ENCODE data around the gene ABCA13. TPM values are rescaled to one million over a fixed set of nuclear protein-coding genes. Genes with fewer than 3 reads are reported as not detected.

ABCA13 gene
- total and polyA plus RNA-seq, 7 experiments from 2014 or later = 0.11 to 0.42 TPM; not detected in 5

DNA sequence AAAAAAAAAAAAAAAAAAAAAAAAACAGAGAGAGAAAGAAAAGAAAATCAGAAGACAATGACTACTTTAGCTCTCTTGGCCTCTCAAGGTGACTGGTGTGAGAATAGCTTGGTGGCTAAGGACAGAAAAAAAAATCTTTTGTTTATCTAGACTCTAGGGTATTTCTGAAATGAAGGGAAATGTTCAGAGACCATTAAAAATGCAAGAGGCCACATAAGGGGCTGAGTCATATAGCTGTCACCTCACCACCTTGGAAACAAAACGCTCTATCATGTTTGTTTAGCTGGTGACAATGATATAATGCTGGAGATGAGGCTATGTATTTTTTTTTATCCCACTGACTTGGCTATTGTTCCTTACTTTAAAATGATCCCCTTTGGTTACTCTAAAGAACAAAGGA is 466.1 kb downstream of the ABCA13 start:
- Mint-ChIP-seq H3K36me3 (no peaks in the 10 kb centered on the region), H3K27ac (no peak overlapping the region), H3K27me3 (no peaks in the 10 kb centered on the region), H3K4me3 (no peak overlapping the region), H3K9me3 (peaks cover 0 to 5% (median 0%) of the 10 kb centered on the region in 11 donors), H3K4me1 (peaks cover 0 to 21% (median 0%) of the 10 kb centered on the region in 7 donors)
- H3K9me3 ChIP-seq (ENCODE audit: control insufficient read depth in 2 of 3, low read length in 3 of 3) = no peaks in the 10 kb centered on the region
- ChIA-PET CTCF (no interaction called here), POLR2A (no interaction called here)
- no peaks in the 10 kb centered on the region for H3K27me3 ChIP-seq (ENCODE audit: control insufficient read depth in 2 of 2, insufficient read depth in 2 of 2, low read length in 2 of 2)
- DNase-seq (no peak), ATAC-seq (no peak)
- no peaks in the 10 kb centered on the region for H3K36me3 ChIP-seq (ENCODE audit: control insufficient read depth in 2 of 3, insufficient read depth in 3 of 3, low read length in 3 of 3)
- H3K4me3 ChIP-seq (ENCODE audit: low read length) = no peak overlapping the region
- no peaks in the 10 kb centered on the region for H3K4me1 ChIP-seq (ENCODE audit: control insufficient read depth in 2 of 2, insufficient read depth in 2 of 2, low read length in 2 of 2)
- H3K27ac ChIP-seq (ENCODE audit: low read depth, low read length) = no peak overlapping the region
- intact Hi-C loops (cut with micrococcal nuclease) = no loop called here

DNA sequence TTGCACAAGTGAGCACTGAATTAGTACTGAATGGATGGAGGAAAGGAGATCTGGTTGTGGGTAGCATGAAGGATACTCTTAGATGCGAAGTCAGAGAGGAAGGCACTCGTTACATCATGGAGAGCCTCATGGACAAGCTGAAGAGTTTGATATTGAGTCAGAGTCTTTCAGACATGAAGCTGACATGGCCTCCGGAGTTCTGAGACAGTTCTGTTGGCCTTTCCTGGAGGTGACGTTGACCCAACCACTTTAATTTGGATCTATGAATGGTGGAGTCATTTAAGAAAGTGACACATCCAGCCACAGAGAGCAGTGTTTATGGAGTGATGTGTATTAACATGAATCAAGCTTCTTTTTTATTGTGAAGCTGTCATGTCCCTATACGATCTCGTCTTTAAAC is 466.8 kb downstream of the ABCA13 start:
- POLR2A ChIA-PET = no interaction called here

GRCh38 chr7:48643431-48644013 is 472.3 kb downstream of the ABCA13 start:
- Mint-ChIP-seq H3K27me3 (no peaks in the 10 kb centered on the region), H3K4me3 (no peak overlapping the region), H3K27ac (no peak overlapping the region), H3K9me3 (no peaks in the 10 kb centered on the region), H3K36me3 (no peaks in the 10 kb centered on the region), H3K4me1 (no peaks in the 10 kb centered on the region)
- H3K4me1 ChIP-seq (ENCODE audit: control insufficient read depth in 2 of 2, insufficient read depth in 2 of 2, low read length in 2 of 2) = no peaks in the 10 kb centered on the region
- POLR2A ChIA-PET = no interaction called here
- ATAC-seq (no peak), DNase-seq (no peak)
- intact Hi-C loops (cut with micrococcal nuclease) = no loop called here
- no peaks in the 10 kb centered on the region for H3K9me3 ChIP-seq (ENCODE audit: control insufficient read depth in 2 of 3, low read length in 3 of 3)
- H3K27me3 ChIP-seq (ENCODE audit: control insufficient read depth in 2 of 2, insufficient read depth in 2 of 2, low read length in 2 of 2) = no peaks in the 10 kb centered on the region
- H3K4me3 ChIP-seq (ENCODE audit: low read length) = no peak overlapping the region
- no peaks in the 10 kb centered on the region for H3K36me3 ChIP-seq (ENCODE audit: control insufficient read depth in 2 of 3, insufficient read depth in 3 of 3, low read length in 3 of 3)
- no peak overlapping the region for H3K27ac ChIP-seq (ENCODE audit: low read depth, low read length)
- CTCF ChIA-PET = no interaction called here

More for the DNA sequence above, 466.8 kb downstream of the ABCA13 start:
- H3K9me3 ChIP-seq (ENCODE audit: control insufficient read depth in 2 of 3, low read length in 3 of 3) = no peaks in the 10 kb centered on the region
- Mint-ChIP-seq H3K27me3 (no peaks in the 10 kb centered on the region), H3K36me3 (no peaks in the 10 kb centered on the region), H3K9me3 (peaks cover 0 to 5% (median 0%) of the 10 kb centered on the region in 11 donors), H3K27ac (no peak overlapping the region), H3K4me1 (peaks cover 0 to 21% (median 0%) of the 10 kb centered on the region in 7 donors), H3K4me3 (no peak overlapping the region)
- no peaks in the 10 kb centered on the region for H3K27me3 ChIP-seq (ENCODE audit: control insufficient read depth in 2 of 2, insufficient read depth in 2 of 2, low read length in 2 of 2)
- no peaks in the 10 kb centered on the region for H3K36me3 ChIP-seq (ENCODE audit: control insufficient read depth in 2 of 3, insufficient read depth in 3 of 3, low read length in 3 of 3)
- CTCF ChIA-PET = no interaction called here
- intact Hi-C loops (cut with micrococcal nuclease) = no loop called here
- no peak for DNase-seq
- no peak for ATAC-seq
- H3K4me3 ChIP-seq (ENCODE audit: low read length) = no peak overlapping the region
- H3K4me1 ChIP-seq (ENCODE audit: control insufficient read depth in 2 of 2, insufficient read depth in 2 of 2, low read length in 2 of 2) = no peaks in the 10 kb centered on the region
- H3K27ac ChIP-seq (ENCODE audit: low read depth, low read length) = no peak overlapping the region

GRCh38 chr7:48658138-48658537 is 486.9 kb downstream of the ABCA13 start:
- ChIA-PET CTCF (no interaction called here), POLR2A (no interaction called here)
- Mint-ChIP-seq H3K9me3 (peaks cover 0 to 19% (median 4%) of the 10 kb centered on the region in 11 donors), H3K27ac (no peak overlapping the region), H3K4me3 (no peak overlapping the region), H3K27me3 (no peaks in the 10 kb centered on the region), H3K4me1 (no peaks in the 10 kb centered on the region), H3K36me3 (no peaks in the 10 kb centered on the region)
- intact Hi-C loops (cut with micrococcal nuclease) = no loop called here
- H3K27ac ChIP-seq (ENCODE audit: low read depth, low read length) = no peak overlapping the region
- no peak overlapping the region for H3K4me3 ChIP-seq (ENCODE audit: low read length)
- DNase-seq = no peak
- no peaks in the 10 kb centered on the region for H3K9me3 ChIP-seq (ENCODE audit: control insufficient read depth in 2 of 3, low read length in 3 of 3)
- ATAC-seq = no peak
- H3K36me3 ChIP-seq (ENCODE audit: control insufficient read depth in 2 of 3, insufficient read depth in 3 of 3, low read length in 3 of 3) = no peaks in the 10 kb centered on the region
- no peaks in the 10 kb centered on the region for H3K4me1 ChIP-seq (ENCODE audit: control insufficient read depth in 2 of 2, insufficient read depth in 2 of 2, low read length in 2 of 2)
- H3K27me3 ChIP-seq (ENCODE audit: control insufficient read depth in 2 of 2, insufficient read depth in 2 of 2, low read length in 2 of 2) = no peaks in the 10 kb centered on the region

- POLR2A ChIA-PET = no interaction called here
- H3K27me3 Mint-ChIP-seq = no peaks in the 10 kb centered on the region
These were observed 489.1 kb downstream of the ABCA13 start for GRCh38 chr7:48660306-48660870.

GRCh38 chr7:48664241-48664640 is 493.0 kb downstream of the ABCA13 start:
- Mint-ChIP-seq H3K27me3 (no peaks in the 10 kb centered on the region), H3K4me1 (no peaks in the 10 kb centered on the region), H3K27ac (no peak overlapping the region), H3K9me3 (peaks cover 0 to 6% (median 0%) of the 10 kb centered on the region in 11 donors), H3K36me3 (no peaks in the 10 kb centered on the region), H3K4me3 (no peak overlapping the region)
- no peak overlapping the region for H3K4me3 ChIP-seq (ENCODE audit: low read length)
- ChIA-PET POLR2A (no interaction called here), CTCF (no interaction called here)
- DNase-seq = no peak
- ATAC-seq = no peak
- no peaks in the 10 kb centered on the region for H3K36me3 ChIP-seq (ENCODE audit: control insufficient read depth in 2 of 3, insufficient read depth in 3 of 3, low read length in 3 of 3)
- intact Hi-C loops (cut with micrococcal nuclease) = no loop called here
- no peaks in the 10 kb centered on the region for H3K4me1 ChIP-seq (ENCODE audit: control insufficient read depth in 2 of 2, insufficient read depth in 2 of 2, low read length in 2 of 2)
- no peaks in the 10 kb centered on the region for H3K27me3 ChIP-seq (ENCODE audit: control insufficient read depth in 2 of 2, insufficient read depth in 2 of 2, low read length in 2 of 2)
- no peaks in the 10 kb centered on the region for H3K9me3 ChIP-seq (ENCODE audit: control insufficient read depth in 2 of 3, low read length in 3 of 3)
- H3K27ac ChIP-seq (ENCODE audit: low read depth, low read length) = no peak overlapping the region

More at GRCh38 chr7:48660306-48660870, 489.1 kb downstream of the ABCA13 start:
- DNase-seq (no peak), ATAC-seq (no peak)
- CTCF ChIA-PET = no interaction called here
- no peaks in the 10 kb centered on the region for H3K4me1 Mint-ChIP-seq
- no peak overlapping the region for H3K4me3 Mint-ChIP-seq
- intact Hi-C loops (cut with micrococcal nuclease) = no loop called here
- no peak overlapping the region for H3K27ac ChIP-seq (ENCODE audit: low read depth, low read length)
- H3K4me1 ChIP-seq (ENCODE audit: control insufficient read depth in 2 of 2, insufficient read depth in 2 of 2, low read length in 2 of 2) = no peaks in the 10 kb centered on the region
- H3K36me3 Mint-ChIP-seq = no peaks in the 10 kb centered on the region
- no peak overlapping the region for H3K27ac Mint-ChIP-seq
- H3K36me3 ChIP-seq (ENCODE audit: control insufficient read depth in 2 of 3, insufficient read depth in 3 of 3, low read length in 3 of 3) = no peaks in the 10 kb centered on the region
- peaks cover 0 to 9% (median 0%) of the 10 kb centered on the region in 11 donors for H3K9me3 Mint-ChIP-seq
- no peaks in the 10 kb centered on the region for H3K9me3 ChIP-seq (ENCODE audit: control insufficient read depth in 2 of 3, low read length in 3 of 3)
- no peaks in the 10 kb centered on the region for H3K27me3 ChIP-seq (ENCODE audit: control insufficient read depth in 2 of 2, insufficient read depth in 2 of 2, low read length in 2 of 2)
- no peak overlapping the region for H3K4me3 ChIP-seq (ENCODE audit: low read length)

DNA sequence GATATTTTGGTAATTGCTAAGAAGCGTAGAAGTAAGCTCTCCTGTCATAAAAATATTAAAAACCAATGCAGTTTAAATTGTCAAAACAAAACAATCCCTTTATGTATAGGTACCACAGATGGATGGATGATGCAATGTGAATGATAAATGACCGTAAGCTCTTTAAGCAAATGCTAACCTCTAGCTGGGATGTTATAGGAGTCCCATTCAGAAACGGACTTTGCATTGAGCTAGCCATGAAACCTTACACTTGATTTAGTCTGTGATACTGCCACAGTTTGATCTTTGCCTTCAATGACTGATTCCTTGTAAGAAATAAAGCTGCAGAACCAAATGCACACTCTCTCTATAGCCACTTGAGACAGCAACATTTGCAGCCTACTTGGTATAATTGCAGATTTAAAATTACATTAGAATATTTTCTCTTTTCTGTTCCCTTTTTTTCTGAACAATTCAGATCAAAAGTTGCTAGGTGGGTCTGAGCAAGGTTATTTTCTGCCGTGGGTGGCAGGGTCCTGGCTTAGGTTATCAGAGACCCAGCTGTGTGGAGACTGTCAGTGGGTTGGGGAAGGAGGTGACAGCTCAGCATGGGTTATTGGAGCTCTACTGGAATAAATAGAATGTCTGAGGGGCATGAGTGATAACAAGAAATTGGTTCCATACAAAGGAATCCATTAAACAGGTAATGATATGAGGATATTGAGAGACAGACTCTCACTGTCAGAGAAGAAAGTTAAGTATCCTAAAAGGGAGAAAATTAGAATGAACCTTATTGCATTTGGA is 494.3 kb downstream of the ABCA13 start:
- DNase-seq (no peak), ATAC-seq (no peak)
- H3K4me1 ChIP-seq (ENCODE audit: control insufficient read depth in 2 of 2, insufficient read depth in 2 of 2, low read length in 2 of 2) = no peaks in the 10 kb centered on the region
- intact Hi-C loops (cut with micrococcal nuclease) = no loop called here
- ChIA-PET POLR2A (no interaction called here), CTCF (no interaction called here)
- peaks cover 0 to 3% (median 0%) of the 10 kb centered on the region in 11 donors for H3K9me3 Mint-ChIP-seq
- H3K27ac Mint-ChIP-seq = no peak overlapping the region
- H3K9me3 ChIP-seq (ENCODE audit: control insufficient read depth in 2 of 3, low read length in 3 of 3) = no peaks in the 10 kb centered on the region
- no peak overlapping the region for H3K4me3 Mint-ChIP-seq
- H3K36me3 Mint-ChIP-seq = no peaks in the 10 kb centered on the region
- H3K4me3 ChIP-seq (ENCODE audit: low read length) = no peak overlapping the region
- H3K4me1 Mint-ChIP-seq = no peaks in the 10 kb centered on the region
- H3K27ac ChIP-seq (ENCODE audit: low read depth, low read length) = no peak overlapping the region
- H3K27me3 ChIP-seq (ENCODE audit: control insufficient read depth in 2 of 2, insufficient read depth in 2 of 2, low read length in 2 of 2) = no peaks in the 10 kb centered on the region
- H3K36me3 ChIP-seq (ENCODE audit: control insufficient read depth in 2 of 3, insufficient read depth in 3 of 3, low read length in 3 of 3) = no peaks in the 10 kb centered on the region
- H3K27me3 Mint-ChIP-seq = no peaks in the 10 kb centered on the region
